Measurements from ENCODE around the gene ANXA3.

DNA sequence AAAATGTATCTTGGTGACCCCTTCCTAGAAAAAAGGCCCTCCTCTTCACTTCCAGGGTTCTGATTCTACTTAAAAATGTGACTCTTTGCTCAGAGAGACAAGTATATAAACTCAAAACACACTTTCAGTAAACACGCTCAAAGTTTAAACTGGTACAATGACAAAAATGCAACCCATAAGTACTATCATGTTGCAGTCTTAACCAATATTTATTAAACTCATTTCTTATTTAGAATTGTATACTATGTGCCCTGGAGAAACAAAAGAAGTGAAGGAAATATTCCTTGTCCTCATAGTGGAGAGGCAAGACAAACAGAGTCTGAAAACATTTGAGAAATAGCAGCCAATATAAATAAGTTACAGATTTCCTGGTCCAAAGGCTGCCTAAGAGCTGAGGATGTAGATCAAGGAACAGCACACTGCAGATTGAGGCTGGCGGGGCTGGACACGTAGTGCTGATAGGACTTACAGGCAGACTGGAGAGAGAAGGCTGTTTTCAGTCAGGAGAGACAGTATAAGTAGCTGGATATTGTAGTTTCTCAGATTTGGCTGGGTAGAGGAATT, 39.1 kb upstream of the ANXA3 start:
- TF ChIP-seq, protein P1, sequence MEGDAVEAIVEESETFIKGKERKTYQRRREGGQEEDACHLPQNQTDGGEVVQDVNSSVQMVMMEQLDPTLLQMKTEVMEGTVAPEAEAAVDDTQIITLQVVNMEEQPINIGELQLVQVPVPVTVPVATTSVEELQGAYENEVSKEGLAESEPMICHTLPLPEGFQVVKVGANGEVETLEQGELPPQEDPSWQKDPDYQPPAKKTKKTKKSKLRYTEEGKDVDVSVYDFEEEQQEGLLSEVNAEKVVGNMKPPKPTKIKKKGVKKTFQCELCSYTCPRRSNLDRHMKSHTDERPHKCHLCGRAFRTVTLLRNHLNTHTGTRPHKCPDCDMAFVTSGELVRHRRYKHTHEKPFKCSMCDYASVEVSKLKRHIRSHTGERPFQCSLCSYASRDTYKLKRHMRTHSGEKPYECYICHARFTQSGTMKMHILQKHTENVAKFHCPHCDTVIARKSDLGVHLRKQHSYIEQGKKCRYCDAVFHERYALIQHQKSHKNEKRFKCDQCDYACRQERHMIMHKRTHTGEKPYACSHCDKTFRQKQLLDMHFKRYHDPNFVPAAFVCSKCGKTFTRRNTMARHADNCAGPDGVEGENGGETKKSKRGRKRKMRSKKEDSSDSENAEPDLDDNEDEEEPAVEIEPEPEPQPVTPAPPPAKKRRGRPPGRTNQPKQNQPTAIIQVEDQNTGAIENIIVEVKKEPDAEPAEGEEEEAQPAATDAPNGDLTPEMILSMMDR (IDR thresholded peaks at IDR 0.05) = no peak
- TF ChIP-seq POLR2A (IDR thresholded peaks at IDR 0.05) = no peak
